Measurements from ENCODE around the gene SLC39A1.
"Not testable (repeated sequence)": the region's sequence is repeated elsewhere in the genome, so short reads cannot be mapped to it uniquely, and the experiment has no call there.

Gene SLC39A1

GRCh38 chr1:153922076-153922971 lies 41.0 kb downstream of the SLC39A1 start:
- Histone ChIP-seq H3K9me3 (ENCODE audit: control insufficient read depth, insufficient read depth, low read length) (no peaks in the 10 kb centered on the region), H3K9ac (ENCODE audit: low read depth, low read length) (peak overlapping the region; percentile 67), H3K4me1 (ENCODE audit: insufficient read depth, low read length) (peaks cover 13% of the 10 kb centered on the region), H3K36me3 (ENCODE audit: insufficient read depth, low read length) (no peaks in the 10 kb centered on the region)

- peak overlapping the region; percentile 62 for H3K9ac ChIP-seq (ENCODE audit: low read depth, low read length)
- H3K9me3 ChIP-seq (ENCODE audit: control insufficient read depth, insufficient read depth, low read length) = no peaks in the 10 kb centered on the region
- peaks cover 13% of the 10 kb centered on the region for H3K4me1 ChIP-seq (ENCODE audit: insufficient read depth, low read length)
- no peaks in the 10 kb centered on the region for H3K36me3 ChIP-seq (ENCODE audit: insufficient read depth, low read length)
Observed at GRCh38 chr1:153921803-153922075, 41.6 kb downstream of the SLC39A1 start.

GRCh38 chr1:153921080-153921802 lies 42.1 kb downstream of the SLC39A1 start:
- Histone ChIP-seq H3K36me3 (ENCODE audit: insufficient read depth, low read length) (no peaks in the 10 kb centered on the region), H3K4me1 (ENCODE audit: insufficient read depth, low read length) (peaks cover 13% of the 10 kb centered on the region), H3K9me3 (ENCODE audit: control insufficient read depth, insufficient read depth, low read length) (no peaks in the 10 kb centered on the region), H3K9ac (ENCODE audit: low read depth, low read length) (peak overlapping the region; percentile 62)

GRCh38 chr1:153919876-153920852 lies 43.2 kb downstream of the SLC39A1 start:
- peaks cover 13% of the 10 kb centered on the region for H3K4me1 ChIP-seq (ENCODE audit: insufficient read depth, low read length)
- H3K9ac ChIP-seq (ENCODE audit: low read depth, low read length) = 0 out of 2 replicates have a peak overlapping the region, but pooled peaks have one; percentile 3
- no peaks in the 10 kb centered on the region for H3K36me3 ChIP-seq (ENCODE audit: insufficient read depth, low read length)
- H3K9me3 ChIP-seq (ENCODE audit: control insufficient read depth, insufficient read depth, low read length) = no peaks in the 10 kb centered on the region

- Histone ChIP-seq H3K9ac (ENCODE audit: low read depth, low read length) (no peak overlapping the region), H3K36me3 (ENCODE audit: insufficient read depth, low read length) (no peaks in the 10 kb centered on the region), H3K9me3 (ENCODE audit: control insufficient read depth, insufficient read depth, low read length) (no peaks in the 10 kb centered on the region), H3K4me1 (ENCODE audit: insufficient read depth, low read length) (peaks cover 13% of the 10 kb centered on the region)
Observed at GRCh38 chr1:153916297-153916696, 47.0 kb downstream of the SLC39A1 start.

- Histone ChIP-seq H3K36me3 (ENCODE audit: insufficient read depth, low read length) (no peaks in the 10 kb centered on the region), H3K9me3 (ENCODE audit: control insufficient read depth, insufficient read depth, low read length) (no peaks in the 10 kb centered on the region), H3K9ac (ENCODE audit: low read depth, low read length) (no peak overlapping the region), H3K4me1 (ENCODE audit: insufficient read depth, low read length) (no peaks in the 10 kb centered on the region)
Observed at GRCh38 chr1:153912349-153912748, 51.0 kb downstream of the SLC39A1 start.

GRCh38 chr1:153910560-153910959 lies 52.8 kb downstream of the SLC39A1 start:
- H3K4me1 ChIP-seq (ENCODE audit: insufficient read depth, low read length); H3K36me3 ChIP-seq (ENCODE audit: insufficient read depth, low read length); H3K9ac ChIP-seq (ENCODE audit: low read depth, low read length); H3K9me3 ChIP-seq (ENCODE audit: control insufficient read depth, insufficient read depth, low read length): not testable (repeated sequence)
